ENCODE data around the gene FER1L5.

The FER1L5 gene

GRCh38 chr2:96681540-96681939 is 39.0 kb downstream of the FER1L5 start:
- DNase-seq = no peak

GRCh38 chr2:96683307-96683706 is 40.7 kb downstream of the FER1L5 start:
- DNase-seq = no peak

- no peak for DNase-seq
Measured at GRCh38 chr2:96683972-96684820, 41.6 kb downstream of the FER1L5 start.

- no peak for DNase-seq
Measured at GRCh38 chr2:96684883-96685576, 42.5 kb downstream of the FER1L5 start.

GRCh38 chr2:96685577-96686459 is 43.3 kb downstream of the FER1L5 start:
- no peak for DNase-seq

- no peak for DNase-seq
Measured at GRCh38 chr2:96687266-96687665, 44.7 kb downstream of the FER1L5 start.

- no peak for DNase-seq
Measured at GRCh38 chr2:96687711-96688640, 45.4 kb downstream of the FER1L5 start.

- DNase-seq = no peak
Measured at GRCh38 chr2:96688649-96689430, 46.3 kb downstream of the FER1L5 start.

- DNase-seq = no peak
Measured at GRCh38 chr2:96689431-96689991, 46.9 kb downstream of the FER1L5 start.

GRCh38 chr2:96690306-96691021 is 47.9 kb downstream of the FER1L5 start:
- DNase-seq = no peak

- DNase-seq = no peak
Measured at GRCh38 chr2:96691022-96691612, 48.6 kb downstream of the FER1L5 start.

GRCh38 chr2:96692094-96692971 is 49.8 kb downstream of the FER1L5 start:
- DNase-seq = no peak

GRCh38 chr2:96693286-96694200 is 51.0 kb downstream of the FER1L5 start:
- no peak for DNase-seq

GRCh38 chr2:96694279-96694678 is 51.7 kb downstream of the FER1L5 start:
- no peak for DNase-seq

- DNase-seq = no peak
Measured at GRCh38 chr2:96694816-96695455, 52.4 kb downstream of the FER1L5 start.

GRCh38 chr2:96695602-96696001 is 53.0 kb downstream of the FER1L5 start:
- no peak for DNase-seq

GRCh38 chr2:96697476-96697875 is 54.9 kb downstream of the FER1L5 start:
- no peak for DNase-seq
